Epithelial cell of proximal tubule (primary cell): ENCODE data around the gene ARHGAP19. TPM values are rescaled to one million over a fixed set of nuclear protein-coding genes. Genes with fewer than 3 reads are reported as not detected.
"Not testable (repeated sequence)": the region's sequence is repeated elsewhere in the genome, so short reads cannot be mapped to it uniquely, and the experiment has no call there.

Experiments used
- DNase-seq: peaks from one replicate; pipeline ENCODE4 v3.0.0-alpha.2; 2011; ENCODE audit warnings: low read depth
- H3K4me3 ChIP-seq: 2 replicates; pipeline ENCODE4 v1.5.1; 2011; ENCODE audit warnings: low read depth, mild to moderate bottlenecking, low read length
- total RNA-seq: library from RNA; depleted of rRNA; stranded (reverse); fragments of >200 nt; gene quantifications from 2 replicates; pipeline ENCODE4 v1.2.3, GENCODE V29; 2015
- TF ChIP-seq, protein P1 (sequence below): conservative IDR thresholded peaks from 2 replicates; pipeline ENCODE4 v1.5.1; 2012; ENCODE audit warnings: low read depth, mild to moderate bottlenecking, low read length

ARHGAP19 gene
- total RNA-seq, 1 donor from 2014 or later = 8.8 TPM

DNA sequence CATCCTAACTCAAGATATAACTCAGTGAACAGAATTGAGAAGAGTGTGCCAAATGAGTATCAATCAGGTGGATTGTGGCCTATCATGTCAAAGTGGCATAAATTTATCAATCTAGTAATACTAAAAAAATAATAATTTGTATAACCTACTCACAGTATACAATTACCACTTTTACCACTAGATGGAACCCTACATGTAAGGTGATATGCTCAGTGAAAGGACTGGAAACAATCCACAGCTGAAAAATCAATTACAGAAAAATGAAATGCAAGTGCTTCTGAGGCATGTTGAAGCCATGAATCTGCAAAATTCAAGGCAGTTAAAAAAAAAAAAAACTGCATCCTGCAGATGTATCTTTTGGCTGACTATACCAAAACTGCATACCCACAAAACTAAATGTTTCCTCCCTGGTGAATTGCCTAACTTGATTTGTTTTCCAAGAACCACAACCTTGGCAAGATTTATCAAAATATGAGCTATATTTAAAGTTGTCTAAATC is 13.9 kb downstream of the ARHGAP19 start:
- no peak overlapping the region for H3K4me3 ChIP-seq
- peak; percentile 25 for DNase-seq
- TF ChIP-seq, protein P1, sequence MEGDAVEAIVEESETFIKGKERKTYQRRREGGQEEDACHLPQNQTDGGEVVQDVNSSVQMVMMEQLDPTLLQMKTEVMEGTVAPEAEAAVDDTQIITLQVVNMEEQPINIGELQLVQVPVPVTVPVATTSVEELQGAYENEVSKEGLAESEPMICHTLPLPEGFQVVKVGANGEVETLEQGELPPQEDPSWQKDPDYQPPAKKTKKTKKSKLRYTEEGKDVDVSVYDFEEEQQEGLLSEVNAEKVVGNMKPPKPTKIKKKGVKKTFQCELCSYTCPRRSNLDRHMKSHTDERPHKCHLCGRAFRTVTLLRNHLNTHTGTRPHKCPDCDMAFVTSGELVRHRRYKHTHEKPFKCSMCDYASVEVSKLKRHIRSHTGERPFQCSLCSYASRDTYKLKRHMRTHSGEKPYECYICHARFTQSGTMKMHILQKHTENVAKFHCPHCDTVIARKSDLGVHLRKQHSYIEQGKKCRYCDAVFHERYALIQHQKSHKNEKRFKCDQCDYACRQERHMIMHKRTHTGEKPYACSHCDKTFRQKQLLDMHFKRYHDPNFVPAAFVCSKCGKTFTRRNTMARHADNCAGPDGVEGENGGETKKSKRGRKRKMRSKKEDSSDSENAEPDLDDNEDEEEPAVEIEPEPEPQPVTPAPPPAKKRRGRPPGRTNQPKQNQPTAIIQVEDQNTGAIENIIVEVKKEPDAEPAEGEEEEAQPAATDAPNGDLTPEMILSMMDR = peak; percentile 65

GRCh38 chr10:97277551-97277950 is 14.9 kb downstream of the ARHGAP19 start:
- DNase-seq = no peak
- H3K4me3 ChIP-seq = no peak overlapping the region
- TF ChIP-seq, protein P1 = no peak

DNA sequence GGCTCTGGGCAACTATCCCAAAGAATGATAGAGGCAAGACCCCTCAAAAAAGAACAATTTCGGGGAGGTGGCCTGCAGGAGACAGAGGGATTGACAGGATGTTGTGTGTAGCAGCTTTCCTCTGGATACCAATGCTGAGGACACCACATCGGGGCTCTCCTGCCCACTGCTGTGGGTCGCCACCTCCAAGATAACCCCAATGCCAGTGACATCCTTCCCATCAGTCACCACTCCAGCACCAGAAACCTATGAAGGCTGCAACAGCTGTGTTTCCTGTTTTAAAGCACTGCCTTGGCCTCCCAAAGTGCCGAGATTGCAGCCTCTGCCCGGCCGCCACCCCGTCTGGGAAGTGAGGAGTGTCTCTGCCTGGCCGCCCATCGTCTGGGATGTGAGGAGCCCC is 17.6 kb downstream of the ARHGAP19 start:
- no peak for DNase-seq
- TF ChIP-seq, protein P1 = no peak
- no peak overlapping the region for H3K4me3 ChIP-seq

- no peak for DNase-seq
- H3K4me3 ChIP-seq = no peak overlapping the region
- TF ChIP-seq, protein P1 = no peak
These were observed 18.7 kb downstream of the ARHGAP19 start for GRCh38 chr10:97273700-97274099.

- no peak overlapping the region for H3K4me3 ChIP-seq
These were observed 21.8 kb downstream of the ARHGAP19 start for GRCh38 chr10:97270523-97271154.

DNA sequence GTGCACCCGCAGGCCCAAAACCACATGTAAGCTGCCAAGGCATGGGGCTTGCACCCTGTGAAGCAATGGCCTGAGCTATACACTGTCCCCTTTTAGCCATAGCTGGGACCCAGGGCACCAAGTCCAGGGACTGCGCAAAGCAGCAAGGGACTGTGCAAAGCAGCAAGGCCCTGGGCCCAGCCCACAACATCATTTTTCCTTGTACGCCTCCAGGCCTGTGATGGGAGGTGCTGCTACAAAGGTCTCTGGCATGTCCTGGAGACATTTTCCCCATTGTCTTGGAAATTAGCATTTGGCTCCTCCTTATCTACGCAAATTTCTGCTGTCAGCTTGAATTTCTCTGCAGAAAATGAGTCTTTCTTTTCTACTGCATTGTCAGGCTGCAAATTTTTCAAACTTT is 24.8 kb downstream of the ARHGAP19 start:
- TF ChIP-seq, protein P1 = no peak
- no peak for DNase-seq
- H3K4me3 ChIP-seq = no peak overlapping the region

More at GRCh38 chr10:97270523-97271154, 21.8 kb downstream of the ARHGAP19 start:
- DNase-seq = no peak
- TF ChIP-seq, protein P1 = no peak

- not testable (repeated sequence) for H3K4me3 ChIP-seq, DNase-seq
These were observed 27.3 kb downstream of the ARHGAP19 start for GRCh38 chr10:97265095-97265494.
